ENCODE data around the gene CXCR6.

DNA sequence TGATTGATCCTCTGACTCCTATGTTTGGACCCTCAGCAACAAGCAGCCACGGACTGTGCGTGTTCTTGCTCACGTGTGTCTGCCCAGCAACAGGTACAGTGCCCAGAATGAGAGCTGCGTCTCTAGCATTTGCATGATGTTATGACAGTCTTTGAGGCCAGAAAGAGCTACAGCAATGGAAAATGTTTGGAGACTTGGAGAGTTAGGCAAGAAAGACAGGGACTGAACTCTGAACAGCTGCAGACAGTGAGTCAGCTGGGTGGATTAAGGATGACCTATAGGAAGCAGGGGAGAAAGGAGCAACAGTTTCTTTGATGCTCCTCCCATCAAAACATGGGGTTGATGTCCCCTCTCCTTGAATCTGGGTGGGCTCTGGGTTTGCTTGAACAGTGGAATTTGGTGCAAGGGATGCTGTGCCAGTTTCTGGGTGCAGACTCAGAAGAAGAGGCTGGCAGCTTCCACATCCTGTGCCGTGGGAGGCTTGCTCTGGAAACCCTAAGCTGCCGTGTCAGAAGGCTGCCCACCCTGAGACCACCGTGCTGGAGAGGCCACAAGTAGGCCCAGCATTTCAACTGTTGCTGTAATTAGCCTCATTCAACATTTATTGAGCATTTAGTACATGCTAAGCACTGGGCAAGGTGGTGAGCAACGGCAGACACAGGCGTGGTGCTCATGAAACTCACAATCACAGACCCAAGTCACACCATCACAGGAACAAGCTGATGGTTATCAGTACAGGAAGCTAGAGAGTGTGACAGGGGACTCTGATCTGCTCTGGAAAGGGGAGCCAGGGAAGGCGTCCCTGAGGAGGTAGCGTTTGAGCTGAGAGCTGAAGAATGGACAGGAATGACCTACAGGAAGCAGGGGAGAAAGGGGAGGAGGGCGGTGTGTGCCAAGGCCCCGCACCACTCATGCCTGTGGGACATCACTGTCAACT, 35.2 kb upstream of the CXCR6 start:
- no peak for TF ChIP-seq CTCF (IDR thresholded peaks at IDR 0.05; ENCODE audit: low read depth, low read length)
- no peak for TF ChIP-seq EZH2phosphoT487 (IDR thresholded peaks at IDR 0.05; ENCODE audit: low read depth)

All from OCI-LY3 (cell line).